Activated naive CD8-positive, alpha-beta T cell treated with anti-CD3 and anti-CD28 coated beads for 36 hours (primary cell): ENCODE data around the gene CDCA4. TPM values are rescaled to one million over a fixed set of nuclear protein-coding genes. Genes with fewer than 3 reads are reported as not detected.

Experiments used
- DNase-seq: peaks from one replicate; pipeline ENCODE4 v3.0.0; 2021
- H3K27ac Mint-ChIP-seq: one replicate; pipeline ENCODE4 v1.8.0; 2022; ENCODE audit warnings: mild to moderate bottlenecking, moderate library complexity, mixed read lengths
- H3K27me3 Mint-ChIP-seq: one replicate; pipeline ENCODE4 v1.8.0; 2022; ENCODE audit warnings: mild to moderate bottlenecking, mixed read lengths
- H3K36me3 Mint-ChIP-seq: one replicate; pipeline ENCODE4 v1.8.0; 2021; ENCODE audit warnings: mild to moderate bottlenecking, mixed read lengths
- H3K4me1 Mint-ChIP-seq: one replicate; pipeline ENCODE4 v1.8.0; 2021; ENCODE audit warnings: mixed read lengths
- H3K4me3 Mint-ChIP-seq: one replicate; pipeline ENCODE4 v1.8.0; 2022; ENCODE audit warnings: mild to moderate bottlenecking, moderate library complexity, mixed read lengths
- H3K9me3 Mint-ChIP-seq: one replicate; pipeline ENCODE4 v1.8.0; 2022; ENCODE audit warnings: mixed read lengths
- total RNA-seq, 2 experiments: library from RNA; stranded (reverse); gene quantifications; one replicate each; pipeline ENCODE4 v1.2.3, GENCODE V29; 2021

Gene CDCA4
- total RNA-seq, 2 experiments from 2014 or later = 89.7 to 89.8 TPM

DNA sequence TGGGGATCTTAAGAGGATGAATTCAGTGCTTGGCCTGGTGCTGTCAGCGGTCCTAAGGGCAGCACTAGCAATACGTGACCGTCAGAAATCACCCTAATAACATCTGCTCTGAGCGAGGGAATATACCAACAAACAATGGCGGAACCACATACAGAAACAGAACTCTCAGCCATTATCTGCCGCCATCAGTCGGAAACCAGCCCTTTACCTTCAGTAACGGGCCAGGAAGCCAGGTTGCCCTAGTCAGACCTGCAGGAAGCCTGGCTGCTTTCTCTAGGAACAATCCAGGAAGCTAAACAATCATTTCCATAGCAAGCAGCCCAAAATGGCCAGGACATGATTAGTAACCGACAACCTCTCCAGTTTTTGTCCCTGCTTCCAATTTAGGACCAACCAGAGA lies 5.6 kb downstream of the CDCA4 start:
- Mint-ChIP-seq H3K4me3 (no peak overlapping the region), H3K4me1 (peaks cover 52% of the 10 kb centered on the region), H3K9me3 (no peaks in the 10 kb centered on the region), H3K36me3 (peaks cover 51% of the 10 kb centered on the region), H3K27me3 (no peaks in the 10 kb centered on the region), H3K27ac (no peak overlapping the region)
- no peak for DNase-seq

DNA sequence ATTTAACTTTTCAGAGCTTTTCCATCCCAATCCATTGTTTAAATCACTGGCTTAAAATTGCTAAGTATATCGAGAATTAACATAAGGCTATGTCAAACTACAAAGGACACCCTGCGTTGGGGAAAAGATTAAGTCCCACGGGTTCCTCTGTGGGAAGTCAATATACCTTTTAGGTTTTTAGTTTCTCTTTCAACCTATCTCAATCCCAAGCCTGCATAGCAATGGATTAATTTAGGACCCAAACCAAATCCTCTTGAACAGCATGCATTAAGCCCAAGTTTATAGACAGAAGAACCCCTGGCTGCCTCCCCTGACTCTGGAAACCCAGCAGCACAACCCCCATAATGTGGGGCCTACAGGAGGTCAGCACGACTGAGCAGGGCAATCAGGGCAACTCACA lies 6.3 kb downstream of the CDCA4 start:
- no peak for DNase-seq
- Mint-ChIP-seq H3K4me3 (no peak overlapping the region), H3K27me3 (no peaks in the 10 kb centered on the region), H3K4me1 (peaks cover 48% of the 10 kb centered on the region), H3K9me3 (no peaks in the 10 kb centered on the region), H3K27ac (no peak overlapping the region), H3K36me3 (peaks cover 45% of the 10 kb centered on the region)

DNA sequence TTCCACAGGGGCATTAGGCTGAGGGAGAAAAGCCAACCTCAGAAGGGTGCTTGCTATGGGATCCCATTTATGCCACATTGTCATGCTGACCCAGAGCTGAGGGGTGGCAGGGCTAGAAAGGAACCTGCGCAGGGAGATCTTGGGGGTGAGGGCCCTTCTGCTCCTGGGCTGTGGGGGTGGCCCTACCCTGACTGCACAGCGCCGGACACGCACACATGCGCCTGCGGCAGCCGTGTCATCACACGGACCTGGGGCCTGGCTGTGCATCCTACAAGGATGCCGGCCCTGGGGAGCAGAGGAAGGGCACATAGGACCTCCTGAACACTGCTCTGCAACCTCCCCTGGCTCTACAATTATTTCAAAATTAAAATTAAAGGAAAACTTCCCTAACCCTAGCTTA lies 6.9 kb downstream of the CDCA4 start:
- H3K4me1 Mint-ChIP-seq = peaks cover 44% of the 10 kb centered on the region
- H3K27me3 Mint-ChIP-seq = no peaks in the 10 kb centered on the region
- no peak for DNase-seq
- H3K36me3 Mint-ChIP-seq = peaks cover 39% of the 10 kb centered on the region
- H3K27ac Mint-ChIP-seq = peak overlapping the region; percentile 49
- no peak overlapping the region for H3K4me3 Mint-ChIP-seq
- no peaks in the 10 kb centered on the region for H3K9me3 Mint-ChIP-seq

DNA sequence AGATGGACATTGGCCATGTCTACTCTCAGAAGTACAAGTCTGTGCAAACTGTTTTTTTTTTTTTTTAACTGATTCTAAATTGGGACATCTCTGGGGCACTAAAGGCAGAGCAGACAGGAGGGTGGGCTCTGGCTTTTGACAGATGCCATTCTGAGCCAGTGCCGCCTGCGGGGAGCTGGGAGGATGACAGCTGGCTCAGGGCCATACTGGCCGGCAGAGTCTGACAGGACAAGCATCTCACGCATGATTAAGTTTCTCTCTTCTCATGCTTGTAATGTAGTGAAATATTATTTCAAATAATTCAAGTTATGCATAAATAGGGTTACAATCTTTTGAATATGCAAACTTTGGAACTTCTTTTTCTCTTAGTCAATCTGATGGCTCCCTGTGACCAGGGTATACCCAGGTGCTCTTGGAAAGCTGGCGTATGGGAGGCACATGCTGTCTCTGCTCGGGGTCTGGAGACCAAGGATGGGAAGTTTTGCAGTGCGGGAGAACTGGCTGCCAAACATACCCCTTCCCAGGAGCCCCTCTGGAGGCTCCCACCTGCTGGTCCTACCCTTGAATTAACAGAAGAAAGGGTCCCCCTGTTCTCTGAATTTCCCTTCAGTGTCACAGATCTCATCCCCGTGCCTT lies 7.6 kb downstream of the CDCA4 start:
- Mint-ChIP-seq H3K27me3 (no peaks in the 10 kb centered on the region), H3K4me3 (no peak overlapping the region), H3K36me3 (peaks cover 32% of the 10 kb centered on the region), H3K9me3 (no peaks in the 10 kb centered on the region), H3K27ac (no peak overlapping the region), H3K4me1 (peaks cover 38% of the 10 kb centered on the region)
- DNase-seq = no peak

DNA sequence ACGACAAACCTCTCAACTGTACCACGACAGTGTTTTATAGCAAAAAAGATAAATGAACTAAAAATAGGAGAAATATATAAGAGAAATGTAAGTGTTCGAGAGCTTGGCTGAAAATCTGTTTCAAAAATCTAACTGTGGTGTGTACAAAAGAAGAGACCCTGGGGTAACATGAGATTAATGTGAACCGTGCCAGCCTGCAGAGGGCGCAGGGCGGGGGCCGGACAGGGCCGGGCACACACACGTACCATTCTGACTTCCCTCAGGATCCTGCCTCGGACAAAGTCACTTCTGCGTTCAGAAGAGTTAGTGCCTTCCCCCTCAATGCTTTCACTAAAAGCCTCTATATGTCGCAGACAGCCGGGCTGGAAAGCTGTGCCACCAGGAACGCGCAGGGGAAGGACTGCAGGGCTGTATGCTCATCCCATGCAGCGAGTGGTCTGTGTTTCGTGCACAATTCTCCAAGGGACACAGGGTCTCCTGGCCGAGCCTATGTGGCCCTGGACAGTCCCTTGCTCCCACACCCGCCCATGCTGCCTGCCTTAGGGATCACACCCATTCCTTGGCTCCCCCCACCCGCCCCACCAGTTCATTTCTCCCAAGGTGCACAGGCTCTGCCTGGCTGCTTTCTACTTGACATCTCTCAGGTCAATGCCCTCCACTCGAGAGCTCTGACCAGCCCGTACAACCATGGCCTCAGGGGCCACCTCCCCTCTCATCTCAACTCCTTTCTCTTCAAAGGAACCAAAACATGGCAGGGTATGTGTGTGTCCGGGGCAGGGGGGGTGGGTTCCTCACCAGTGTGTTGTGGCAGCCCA lies 8.5 kb downstream of the CDCA4 start:
- Mint-ChIP-seq H3K4me1 (peaks cover 32% of the 10 kb centered on the region), H3K36me3 (peaks cover 24% of the 10 kb centered on the region), H3K27me3 (no peaks in the 10 kb centered on the region), H3K4me3 (no peak overlapping the region), H3K9me3 (no peaks in the 10 kb centered on the region), H3K27ac (no peak overlapping the region)
- no peak for DNase-seq

DNA sequence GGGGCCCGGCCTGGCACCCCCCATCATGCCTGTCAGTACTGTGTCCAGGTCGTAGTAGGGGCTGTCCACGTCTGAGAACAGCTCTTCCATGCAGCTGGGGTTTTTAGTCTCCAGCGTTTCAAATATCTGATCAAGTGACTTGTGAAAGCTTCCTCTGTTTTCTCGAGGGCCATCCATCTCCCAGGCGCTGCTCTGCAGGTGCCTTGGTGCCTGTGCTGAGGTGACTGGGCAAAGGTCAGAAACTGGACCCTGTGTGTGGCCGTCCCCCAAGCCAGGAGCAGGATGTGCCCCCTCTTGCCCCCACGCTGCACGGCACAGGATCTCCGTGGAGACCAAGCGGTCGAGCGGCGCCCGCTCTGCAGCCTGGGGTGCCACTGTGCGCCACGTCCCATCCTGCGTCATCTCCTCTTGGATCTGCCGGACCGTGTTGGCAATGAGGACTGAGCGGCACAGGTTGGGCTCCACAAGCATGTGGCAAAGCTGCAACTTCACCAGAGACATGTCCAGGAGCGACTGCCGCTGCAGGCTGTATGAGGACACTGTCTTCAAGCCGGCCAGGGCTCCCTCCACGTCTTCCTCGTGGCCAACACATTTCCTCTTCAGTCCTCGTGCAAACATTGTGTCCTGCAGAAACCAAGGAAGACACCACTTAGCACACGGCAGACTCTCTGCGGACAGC lies 9.4 kb downstream of the CDCA4 start:
- Mint-ChIP-seq H3K27me3 (no peaks in the 10 kb centered on the region), H3K27ac (no peak overlapping the region), H3K4me3 (no peak overlapping the region), H3K36me3 (peaks cover 18% of the 10 kb centered on the region), H3K9me3 (no peaks in the 10 kb centered on the region), H3K4me1 (peaks cover 26% of the 10 kb centered on the region)
- DNase-seq = no peak

DNA sequence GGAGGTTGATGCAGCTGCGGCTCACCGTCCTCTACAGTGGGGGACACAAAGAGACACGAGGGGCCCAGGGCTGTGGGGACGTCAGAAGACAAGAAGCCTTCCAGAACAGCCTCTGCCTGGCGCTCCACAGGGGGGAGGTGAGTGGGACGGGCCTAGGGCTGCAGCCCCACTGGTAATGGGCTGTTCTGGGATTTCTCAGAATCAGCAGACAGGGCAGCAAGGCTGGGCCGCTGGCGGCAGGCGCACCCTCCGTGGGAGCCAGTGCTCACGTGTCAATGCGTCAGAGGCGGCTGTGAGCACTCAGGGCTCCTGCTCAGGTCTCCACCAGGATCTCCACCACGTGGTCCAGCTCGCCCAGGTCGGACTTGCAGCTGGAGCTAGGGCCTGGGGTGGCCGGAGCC lies 10.0 kb downstream of the CDCA4 start:
- H3K9me3 Mint-ChIP-seq = no peaks in the 10 kb centered on the region
- H3K27ac Mint-ChIP-seq = no peak overlapping the region
- DNase-seq = no peak
- H3K4me3 Mint-ChIP-seq = no peak overlapping the region
- H3K36me3 Mint-ChIP-seq = peaks cover 14% of the 10 kb centered on the region
- no peaks in the 10 kb centered on the region for H3K27me3 Mint-ChIP-seq
- peaks cover 20% of the 10 kb centered on the region for H3K4me1 Mint-ChIP-seq

DNA sequence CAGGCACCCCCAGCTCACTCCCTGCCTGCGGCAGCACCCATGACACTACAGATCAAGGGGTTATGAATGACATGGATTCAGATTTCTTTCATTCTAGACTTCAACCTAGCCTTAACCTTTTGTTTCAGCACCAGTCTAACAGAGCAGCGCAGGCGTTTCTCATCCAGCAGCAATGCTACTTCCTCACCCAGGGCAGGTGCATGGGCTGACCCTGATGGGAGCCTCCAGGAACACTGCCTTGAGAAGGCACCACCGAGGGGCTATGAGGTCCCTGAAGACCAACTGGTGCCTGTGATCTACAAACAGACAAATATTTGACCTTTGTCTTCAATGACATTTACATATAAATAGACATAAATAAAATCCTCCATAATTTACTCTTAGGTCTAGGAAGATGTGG lies 10.8 kb downstream of the CDCA4 start:
- DNase-seq = no peak
- Mint-ChIP-seq H3K4me1 (peaks cover 14% of the 10 kb centered on the region), H3K27me3 (no peaks in the 10 kb centered on the region), H3K27ac (no peak overlapping the region), H3K9me3 (no peaks in the 10 kb centered on the region), H3K4me3 (no peak overlapping the region), H3K36me3 (peaks cover 10% of the 10 kb centered on the region)

DNA sequence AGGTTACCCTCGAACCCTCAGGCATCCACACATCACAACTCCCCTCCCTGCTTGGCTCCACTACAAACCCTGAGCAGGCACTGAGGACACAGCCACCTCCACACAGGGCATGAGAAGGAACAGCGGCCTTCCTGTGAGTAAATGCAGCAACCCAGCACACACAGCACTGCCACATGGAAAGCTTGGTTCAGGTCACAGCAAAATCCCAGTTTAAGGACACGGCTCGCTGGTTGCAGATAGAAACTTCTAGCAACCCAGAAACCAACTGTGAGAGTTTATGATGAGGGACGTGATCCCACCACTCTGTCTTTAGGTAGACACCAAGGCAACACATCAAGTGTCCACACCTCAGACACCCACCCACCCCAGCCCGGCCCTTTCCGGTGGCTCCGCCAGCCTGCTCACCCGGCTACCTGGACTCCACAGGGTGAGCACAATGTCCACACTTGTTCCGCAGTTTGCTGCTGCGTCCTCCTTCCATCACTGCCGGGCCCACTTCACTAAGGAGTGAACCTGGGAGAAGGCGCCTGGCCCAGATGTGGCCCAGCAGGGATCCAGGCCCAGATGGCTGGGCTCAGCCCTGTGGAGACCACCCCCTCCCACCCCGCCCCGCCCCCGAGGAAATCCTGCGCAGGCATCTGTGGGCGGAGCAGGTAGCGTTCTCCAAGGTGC lies 13.2 kb downstream of the CDCA4 start:
- H3K36me3 Mint-ChIP-seq = peaks cover 7% of the 10 kb centered on the region

DNA sequence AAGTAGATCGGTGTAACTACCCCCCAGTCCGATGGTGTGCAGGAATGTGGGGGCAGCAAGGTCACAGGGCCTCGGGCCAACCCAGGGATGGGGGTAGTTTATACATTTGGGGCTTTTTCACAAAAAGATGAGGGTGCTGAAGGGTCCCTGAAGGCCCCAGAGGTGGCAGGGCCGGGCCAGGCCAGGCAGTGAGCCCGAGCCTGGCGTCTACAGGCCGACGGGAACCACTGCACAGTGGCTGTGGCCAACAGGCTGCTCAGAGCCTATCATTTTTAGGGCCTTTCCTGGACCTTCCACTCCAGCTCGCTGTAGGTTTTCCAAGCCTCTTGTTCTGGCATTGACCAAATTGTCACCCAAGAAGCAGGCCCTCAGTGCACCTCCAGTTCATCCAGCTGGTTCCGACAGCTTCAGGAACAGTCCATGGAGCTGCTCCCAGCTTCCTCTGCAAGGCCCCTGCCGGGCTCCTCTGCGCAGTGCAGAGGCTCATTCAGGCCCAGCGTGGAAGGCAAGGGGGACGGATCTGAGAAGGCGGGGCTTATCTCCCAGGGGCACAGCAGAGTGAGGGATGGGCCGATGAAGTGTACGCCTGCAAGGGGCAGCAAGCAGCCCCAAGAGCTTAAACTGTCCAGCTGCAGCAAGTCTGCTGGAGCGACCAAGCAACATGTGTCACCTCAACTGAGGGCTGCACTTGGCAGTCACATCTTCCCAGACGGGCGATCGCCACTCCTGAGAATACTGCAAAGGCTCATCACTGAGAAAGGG lies 13.9 kb downstream of the CDCA4 start:
- H3K9me3 Mint-ChIP-seq = no peaks in the 10 kb centered on the region
- DNase-seq = no peak
- no peak overlapping the region for H3K27ac Mint-ChIP-seq
- no peaks in the 10 kb centered on the region for H3K4me1 Mint-ChIP-seq
- H3K4me3 Mint-ChIP-seq = no peak overlapping the region
- peaks cover 7% of the 10 kb centered on the region for H3K36me3 Mint-ChIP-seq
- H3K27me3 Mint-ChIP-seq = no peaks in the 10 kb centered on the region

More for the DNA sequence above, 13.2 kb downstream of the CDCA4 start:
- Mint-ChIP-seq H3K4me3 (no peak overlapping the region), H3K9me3 (no peaks in the 10 kb centered on the region), H3K4me1 (no peaks in the 10 kb centered on the region), H3K27me3 (no peaks in the 10 kb centered on the region), H3K27ac (peak overlapping the region; percentile 48)
- DNase-seq = no peak

DNA sequence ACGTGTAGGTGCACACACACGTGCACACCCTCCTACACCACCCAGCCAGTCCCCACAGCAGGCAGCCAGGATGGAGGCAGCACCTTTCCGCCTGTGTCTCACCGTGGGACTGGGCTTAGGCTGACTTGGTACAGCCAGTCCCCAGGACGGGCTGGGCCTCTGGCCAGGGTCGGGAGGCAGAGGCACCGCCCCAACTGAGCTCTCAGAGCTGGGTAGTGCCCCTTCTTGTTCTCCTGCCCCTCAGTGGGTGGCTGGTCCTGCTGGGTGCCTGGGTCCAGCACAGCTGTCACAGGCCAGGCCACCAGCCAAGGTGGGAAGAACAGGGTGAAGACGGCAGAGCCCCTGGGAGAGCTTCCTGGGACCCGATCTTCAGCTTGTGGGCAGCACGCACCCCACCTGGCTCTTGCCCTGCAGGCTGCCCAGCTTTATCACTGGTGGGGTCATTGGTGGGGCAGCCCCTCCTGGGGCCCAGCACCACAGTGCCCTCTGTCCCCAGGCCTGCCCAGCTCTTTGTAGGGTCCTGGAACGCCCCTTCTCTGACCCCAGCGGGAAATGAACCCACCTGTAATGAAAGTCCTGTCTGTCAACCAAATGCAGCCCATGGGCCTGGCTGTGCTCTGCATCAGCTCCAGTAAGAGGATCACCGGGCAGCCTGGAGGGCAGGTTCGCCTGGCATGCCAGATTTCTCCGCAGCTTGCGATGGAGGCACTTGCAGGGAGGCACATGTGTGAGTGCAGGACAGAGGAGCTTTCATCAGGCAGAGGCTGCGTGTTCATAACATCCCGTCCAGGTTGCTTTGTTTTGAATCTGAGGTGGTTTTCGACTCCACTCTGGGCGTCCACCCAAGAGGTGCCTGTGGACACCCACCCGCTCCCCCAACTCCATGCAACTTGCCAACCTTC lies 14.7 kb downstream of the CDCA4 start:
- peaks cover 7% of the 10 kb centered on the region for H3K36me3 Mint-ChIP-seq
- no peaks in the 10 kb centered on the region for H3K9me3 Mint-ChIP-seq
- H3K27ac Mint-ChIP-seq = no peak overlapping the region
- DNase-seq = no peak
- H3K4me1 Mint-ChIP-seq = no peaks in the 10 kb centered on the region
- H3K27me3 Mint-ChIP-seq = no peaks in the 10 kb centered on the region
- H3K4me3 Mint-ChIP-seq = no peak overlapping the region

DNA sequence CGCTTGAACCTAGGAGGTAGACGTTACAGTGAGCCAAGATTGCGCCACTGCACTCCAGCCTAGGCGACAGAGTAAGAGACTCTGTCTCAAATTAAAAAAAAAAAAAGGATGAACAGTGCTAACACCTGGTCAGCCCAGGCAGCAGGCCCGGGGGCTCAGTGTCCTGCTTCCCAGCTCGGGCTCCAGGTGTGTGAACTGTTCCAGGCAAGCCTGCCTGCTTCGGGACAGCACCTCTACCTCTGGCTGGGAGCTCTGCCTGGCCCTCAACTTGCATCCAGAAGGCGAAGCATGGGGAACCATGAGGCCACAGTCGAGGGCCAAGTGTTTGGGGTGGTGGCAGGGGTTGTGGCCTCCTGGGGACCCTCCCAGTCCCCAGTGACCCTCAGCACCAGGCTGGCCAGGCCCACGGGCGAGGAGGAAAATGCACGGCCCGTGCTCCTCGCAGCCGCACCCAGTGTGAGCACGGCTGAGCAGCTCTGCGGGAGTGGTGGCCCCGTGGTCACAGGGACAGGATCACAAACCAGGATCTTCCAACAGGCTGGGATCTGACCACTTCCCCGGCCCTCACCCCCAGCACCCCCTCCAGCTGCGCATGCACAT lies 15.5 kb downstream of the CDCA4 start:
- no peaks in the 10 kb centered on the region for H3K27me3 Mint-ChIP-seq
- no peak overlapping the region for H3K4me3 Mint-ChIP-seq
- H3K27ac Mint-ChIP-seq = no peak overlapping the region
- H3K9me3 Mint-ChIP-seq = no peaks in the 10 kb centered on the region
- H3K36me3 Mint-ChIP-seq = peaks cover 4% of the 10 kb centered on the region
- no peak for DNase-seq
- H3K4me1 Mint-ChIP-seq = no peaks in the 10 kb centered on the region

DNA sequence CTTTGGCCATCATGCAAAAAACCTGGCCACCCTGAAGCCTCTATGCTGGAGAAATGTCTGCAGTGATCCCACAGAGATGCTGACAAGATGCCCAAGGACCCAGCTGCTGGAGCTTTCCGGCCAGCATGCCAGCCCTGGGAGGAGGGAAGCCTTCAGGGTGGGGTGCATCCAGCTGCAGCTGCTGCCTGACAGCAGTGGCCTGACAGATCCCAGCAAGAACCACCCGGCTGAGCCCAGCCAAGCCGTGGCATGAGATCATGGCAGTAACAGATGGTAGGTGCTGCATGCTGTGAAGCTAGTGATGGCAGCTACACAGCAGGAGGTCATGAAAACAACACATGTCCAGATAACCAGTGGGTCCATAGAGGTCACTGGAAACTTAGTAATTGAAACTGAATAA lies 21.5 kb downstream of the CDCA4 start:
- no peak for DNase-seq
- Mint-ChIP-seq H3K36me3 (peaks cover 3% of the 10 kb centered on the region), H3K4me3 (no peak overlapping the region), H3K27me3 (no peaks in the 10 kb centered on the region), H3K4me1 (no peaks in the 10 kb centered on the region), H3K9me3 (no peaks in the 10 kb centered on the region), H3K27ac (no peak overlapping the region)
